22Rv1 (cell line): ENCODE data around the gene REXO1.
"Not testable (repeated sequence)": the region's sequence is repeated elsewhere in the genome, so short reads cannot be mapped to it uniquely, and the experiment has no call there.

ENCODE experiments used
- H3K27ac ChIP-seq: fragments of 450-650 bp; 2 replicates; pipeline ENCODE4 v1.5.1; 2017
- CTCF ChIP-seq: fragments of 450-650 bp; IDR thresholded peaks from 2 replicates; pipeline ENCODE4 v1.5.1; 2017; ENCODE audit warnings: mild to moderate bottlenecking
- ZFX ChIP-seq: fragments of 450-650 bp; IDR thresholded peaks from 2 replicates; pipeline ENCODE4 v1.6.1; 2017; ENCODE audit warnings: antibody characterized with exemption, borderline replicate concordance

Gene REXO1

GRCh38 chr19:1804858-1805257 is 43.4 kb downstream of the REXO1 start:
- no peak overlapping the region for H3K27ac ChIP-seq
- TF ChIP-seq ZFX (no peak), CTCF (no peak)

GRCh38 chr19:1799695-1800342 is 48.5 kb downstream of the REXO1 start:
- no peak overlapping the region for H3K27ac ChIP-seq
- no peak for TF ChIP-seq ZFX
- TF ChIP-seq CTCF: no peak

- not testable (repeated sequence) for H3K27ac ChIP-seq
Observed at GRCh38 chr19:1797313-1797712, 51.0 kb downstream of the REXO1 start.

- no peak for TF ChIP-seq ZFX
- TF ChIP-seq CTCF: no peak
- H3K27ac ChIP-seq: no peak overlapping the region
Observed at GRCh38 chr19:1796395-1797142, 51.7 kb downstream of the REXO1 start.

GRCh38 chr19:1794424-1795172 is 53.7 kb downstream of the REXO1 start:
- H3K27ac ChIP-seq: no peak overlapping the region
- TF ChIP-seq ZFX (no peak), CTCF (no peak)

- H3K27ac ChIP-seq: no peak overlapping the region
- TF ChIP-seq CTCF: no peak
- TF ChIP-seq ZFX: no peak
Observed at GRCh38 chr19:1791879-1792278, 56.4 kb downstream of the REXO1 start.

- H3K27ac ChIP-seq: no peak overlapping the region
- TF ChIP-seq CTCF: no peak
- TF ChIP-seq ZFX: no peak
Observed at GRCh38 chr19:1790054-1790792, 58.1 kb downstream of the REXO1 start.
